MV-4-11 (cell line): ENCODE measurements around the gene SENP1.
"Not testable (repeated sequence)": the region's sequence is repeated elsewhere in the genome, so short reads cannot be mapped to it uniquely, and the experiment has no call there.

ENCODE experiments used
- DNase-seq: peaks from one replicate; lab custom pipeline; 2025; lab: John Stamatoyannopoulos, UW

The SENP1 gene

DNA sequence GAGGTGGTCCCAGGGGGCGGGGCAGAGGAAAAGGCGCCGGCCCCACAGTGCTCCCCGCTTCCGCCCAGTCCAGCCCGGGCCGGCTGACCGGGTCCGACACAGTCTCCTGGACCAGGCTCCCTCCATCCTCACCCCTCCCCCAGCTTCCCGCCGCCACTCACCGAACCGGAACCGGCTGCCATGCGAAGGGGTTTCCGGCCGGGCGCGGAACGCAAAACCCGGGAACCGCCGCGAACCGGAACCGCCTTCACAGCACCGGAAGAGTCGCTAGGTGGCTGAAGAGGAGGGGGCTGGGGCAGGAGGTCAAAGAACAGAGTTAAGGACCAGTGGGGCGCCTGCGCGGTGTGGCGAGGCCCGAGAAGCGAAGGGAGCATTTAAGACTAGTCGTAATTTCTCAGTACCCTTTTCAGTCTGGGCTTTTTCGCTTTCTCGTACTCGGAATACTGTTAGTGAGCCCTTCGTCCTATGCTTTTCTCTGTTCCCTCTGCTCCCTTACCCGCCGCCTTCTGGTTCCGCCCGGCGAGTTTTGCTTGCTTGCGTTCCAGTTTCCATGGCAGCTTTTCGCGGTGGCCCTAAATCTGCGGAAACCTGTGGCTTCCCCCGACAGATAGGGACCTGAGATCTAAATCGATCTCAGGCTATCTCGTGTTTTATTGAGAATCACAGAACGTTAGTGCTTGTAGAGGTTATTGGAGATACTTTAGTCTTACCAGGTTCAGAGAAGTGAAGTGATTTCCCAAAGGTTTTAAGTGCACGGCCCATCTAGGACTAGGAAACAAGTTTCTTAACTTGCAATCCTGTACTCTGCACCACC, at the start of gene SENP1:
Gene SENP1 (minus strand): TSS at position 213 of the 814 bp plus-strand sequence. CDS start 4,607 bp downstream, outside the sequence.
- peak; percentile 83 for DNase-seq

- DNase-seq = peak; percentile 22
These were observed 45.4 kb upstream of the SENP1 start for GRCh38 chr12:48151103-48151771.

DNA sequence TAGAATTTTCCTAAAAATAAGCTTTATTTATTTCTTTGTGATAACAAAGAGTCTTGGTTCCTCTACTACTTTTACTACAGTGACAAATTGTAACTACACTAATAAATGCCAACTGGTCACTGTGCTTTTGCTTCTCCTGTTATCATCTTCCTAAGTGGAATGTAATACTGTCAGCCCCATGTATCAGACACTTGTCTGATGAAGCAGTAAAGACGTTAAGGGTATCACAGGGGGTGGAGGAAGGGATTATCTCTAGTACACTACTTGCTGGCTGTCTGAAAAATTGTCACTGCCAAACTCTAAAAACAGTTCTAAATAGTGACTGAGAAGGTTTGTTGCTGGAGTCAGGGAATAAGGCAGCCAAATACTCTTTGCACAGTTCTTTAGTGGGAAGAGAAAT, 40.1 kb upstream of the SENP1 start:
- DNase-seq = no peak

DNA sequence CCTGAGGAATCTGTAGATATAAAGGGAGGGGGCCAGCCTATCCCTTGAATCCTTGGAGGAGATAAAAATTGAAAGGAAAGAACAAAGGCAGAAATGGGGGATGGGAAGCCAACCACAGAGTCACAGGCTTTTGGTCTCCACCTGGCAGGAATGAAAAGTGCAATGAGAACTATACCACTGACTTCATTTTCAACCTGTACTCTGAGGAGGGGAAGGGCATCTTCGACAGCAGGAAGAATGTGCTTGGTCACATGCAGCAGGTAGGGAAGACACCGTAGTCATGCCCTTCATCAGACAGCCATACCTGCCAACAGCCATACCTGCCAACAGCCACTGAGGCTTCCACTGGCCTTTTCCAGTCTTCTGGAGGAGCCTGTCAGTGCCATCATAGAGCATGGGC, 38.0 kb upstream of the SENP1 start:
- DNase-seq = no peak

- no peak for DNase-seq
These were observed 37.2 kb upstream of the SENP1 start for GRCh38 chr12:48142818-48143674.

- no peak for DNase-seq
These were observed 29.1 kb upstream of the SENP1 start for GRCh38 chr12:48135027-48135426.

GRCh38 chr12:48132826-48133225, 26.9 kb upstream of the SENP1 start:
- no peak for DNase-seq

DNA sequence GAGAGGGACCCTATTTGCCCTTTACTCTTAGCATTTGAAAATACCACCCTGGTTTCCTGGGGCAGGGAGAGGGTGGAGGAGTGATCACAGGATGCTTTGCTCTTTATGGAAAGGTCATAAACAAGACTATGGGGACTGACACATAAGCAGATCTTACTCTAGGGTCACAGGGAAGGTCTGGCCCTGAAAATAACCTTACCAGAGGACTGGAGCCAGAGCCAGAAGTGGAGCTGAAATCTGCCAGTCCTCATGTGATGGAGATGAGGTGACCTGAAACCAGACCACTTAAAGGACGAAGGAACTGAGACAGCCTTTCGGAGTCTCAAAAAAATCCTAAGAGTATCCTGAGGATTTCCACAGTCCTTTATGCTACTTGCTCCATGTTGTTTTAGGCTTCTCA, 25.6 kb upstream of the SENP1 start:
- DNase-seq = no peak

- no peak for DNase-seq
These were observed 23.5 kb upstream of the SENP1 start for GRCh38 chr12:48129376-48129775.

GRCh38 chr12:48128800-48129199, 22.9 kb upstream of the SENP1 start:
- no peak for DNase-seq

- DNase-seq = no peak
These were observed 21.2 kb upstream of the SENP1 start for GRCh38 chr12:48126953-48127630.

DNA sequence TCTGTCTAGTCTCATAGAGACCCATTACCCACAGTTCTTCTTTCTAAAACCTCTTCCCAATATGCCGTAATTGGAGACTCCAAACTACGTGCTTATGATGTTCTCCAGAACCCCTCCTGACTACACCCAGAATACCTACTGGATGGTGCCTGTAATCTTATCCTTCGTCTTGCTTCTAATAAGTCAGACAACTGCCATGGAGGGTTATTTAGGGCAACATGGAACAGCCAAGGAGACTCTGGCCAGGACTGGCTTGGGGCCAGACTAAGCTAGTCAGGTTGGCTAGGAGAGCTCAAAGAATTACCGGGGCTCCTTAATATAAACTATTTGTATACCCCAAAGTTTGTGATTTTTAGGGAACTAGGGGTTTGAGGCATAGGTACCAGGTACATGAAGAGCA, 20.1 kb upstream of the SENP1 start:
- no peak for DNase-seq

- not testable (repeated sequence) for DNase-seq
These were observed 19.7 kb upstream of the SENP1 start for GRCh38 chr12:48125542-48125941.

- DNase-seq = no peak
These were observed 17.3 kb upstream of the SENP1 start for GRCh38 chr12:48123169-48123568.

- no peak for DNase-seq
These were observed 16.4 kb upstream of the SENP1 start for GRCh38 chr12:48122065-48122834.

- DNase-seq = no peak
These were observed 15.6 kb upstream of the SENP1 start for GRCh38 chr12:48121522-48121921.

DNA sequence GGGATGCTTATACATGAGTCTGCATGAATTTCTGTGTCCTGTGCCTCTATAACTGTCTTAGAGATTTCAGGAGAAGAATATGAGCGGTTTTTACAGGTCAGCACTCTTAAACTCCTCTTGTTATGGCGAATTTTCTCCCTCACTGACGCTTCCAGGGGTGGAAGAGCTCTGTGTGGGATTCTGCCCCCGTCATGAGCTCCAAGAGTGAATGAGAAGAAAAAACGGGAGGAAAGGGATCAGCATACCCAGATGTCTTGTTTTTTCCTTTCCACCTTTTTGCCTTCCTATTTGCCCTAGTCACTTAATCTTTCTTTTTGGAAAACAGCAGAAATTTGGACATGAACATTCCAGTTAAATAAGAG, 13.9 kb upstream of the SENP1 start:
- no peak for DNase-seq

DNA sequence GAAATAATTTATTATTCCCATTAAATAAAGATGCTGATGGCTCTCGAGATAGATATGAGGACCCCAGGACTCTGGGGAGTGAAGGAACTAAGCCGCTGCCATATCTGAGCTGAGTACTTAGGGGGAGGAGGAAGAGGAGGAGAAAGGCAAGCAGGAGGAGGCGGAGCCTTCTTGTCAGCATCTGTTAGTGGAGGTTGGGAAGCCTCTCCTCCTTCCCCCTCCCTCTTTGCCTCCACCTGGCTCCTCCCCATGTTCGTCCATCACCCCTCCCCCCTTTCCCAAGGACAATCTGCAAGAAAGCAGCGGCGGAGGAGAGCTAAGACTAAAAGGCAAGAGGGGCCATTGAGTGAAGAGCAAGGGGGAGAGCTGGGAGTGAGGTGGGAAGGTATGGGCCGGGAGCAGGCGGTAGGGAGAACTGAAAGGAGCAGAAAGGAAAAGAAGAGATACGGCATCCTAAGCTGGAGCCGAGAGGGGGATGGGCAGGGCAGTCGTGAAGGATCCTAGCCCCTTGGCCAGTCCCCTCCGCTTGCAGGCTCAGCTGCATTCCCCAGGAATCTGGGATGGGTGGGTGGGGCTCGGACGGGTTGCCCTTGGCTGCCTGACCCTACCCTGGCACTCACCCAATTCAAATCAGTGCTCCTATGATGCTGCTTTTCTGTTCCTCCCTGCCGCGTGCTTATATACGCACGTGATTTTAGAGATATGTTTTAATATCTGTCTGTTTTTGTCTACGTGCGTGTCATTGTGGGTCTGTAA, 13.4 kb upstream of the SENP1 start, which contains the start of gene PFKM:
Gene PFKM (plus strand): TSS at position 287 of the 756 bp plus-strand sequence. CDS start 3,411 bp downstream, outside the sequence.
- DNase-seq = peak; percentile 7

GRCh38 chr12:48118284-48118871, 12.5 kb upstream of the SENP1 start:
- DNase-seq = no peak

DNA sequence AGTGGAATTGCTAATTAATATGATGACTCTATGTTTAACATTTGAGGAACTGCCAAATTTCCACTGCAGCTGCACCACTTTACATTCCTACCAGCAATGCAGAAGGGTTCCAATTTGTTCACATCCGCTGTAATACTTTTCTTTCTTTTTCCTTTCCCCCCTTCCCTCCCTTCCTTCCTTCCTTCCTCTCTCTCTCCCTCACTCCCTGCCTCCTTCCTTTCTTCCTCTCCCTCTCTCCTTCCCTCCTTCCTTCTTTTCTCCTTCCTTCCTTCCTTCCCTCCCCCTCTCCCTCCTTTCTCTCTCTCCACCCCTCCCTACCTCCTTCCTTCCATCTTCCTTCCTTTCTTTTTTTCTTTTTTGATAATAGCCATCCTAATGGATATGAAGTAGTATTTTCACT, 10.1 kb upstream of the SENP1 start:
- no peak for DNase-seq
